Activated CD4-positive, alpha-beta T cell treated with anti-CD3 and anti-CD28 coated beads for 36 hours (primary cell): ENCODE measurements around the gene ART1. TPM values are rescaled to one million over a fixed set of nuclear protein-coding genes. Genes with fewer than 3 reads are reported as not detected.
"Not testable (repeated sequence)": the region's sequence is repeated elsewhere in the genome, so short reads cannot be mapped to it uniquely, and the experiment has no call there.

Experiments
- ATAC-seq: fragments of 200-7000 bp; cut with Tn5 transposase; one replicate; pipeline ENCODE4 v1.10.0; 2021; ENCODE audit warnings: mild to moderate bottlenecking, moderate library complexity
- CTCF ChIA-PET: fragments of 350-600 bp; sonication (Branson Sonifier 250); formaldehyde crosslinking; loops from one replicate; lab custom pipeline; 2021; ENCODE audit warnings: antibody characterized with exemption; lab: Charles Lee
- POLR2A ChIA-PET: fragments of 350-600 bp; sonication (Branson Sonifier 250); formaldehyde crosslinking; loops from one replicate; lab custom pipeline; 2021; ENCODE audit warnings: antibody characterized with exemption, inconsistent platforms; lab: Charles Lee
- DNase-seq: peaks from one replicate; pipeline ENCODE4 v3.0.0-alpha.2; 2020
- H3K27ac Mint-ChIP-seq: one replicate; pipeline ENCODE4 v1.8.0; 2021; ENCODE audit warnings: mixed read lengths
- H3K27me3 Mint-ChIP-seq: one replicate; pipeline ENCODE4 v1.8.0; 2021; ENCODE audit warnings: mixed read lengths
- H3K36me3 Mint-ChIP-seq: one replicate; pipeline ENCODE4 v1.8.0; 2021; ENCODE audit warnings: low read depth, mixed read lengths
- H3K4me1 Mint-ChIP-seq: one replicate; pipeline ENCODE4 v1.8.0; 2021; ENCODE audit warnings: mixed read lengths
- H3K4me3 Mint-ChIP-seq: one replicate; pipeline ENCODE4 v1.8.0; 2021; ENCODE audit warnings: mild to moderate bottlenecking, moderate library complexity, mixed read lengths
- H3K9me3 Mint-ChIP-seq: one replicate; pipeline ENCODE4 v1.8.0; 2021; ENCODE audit warnings: low read depth, mixed read lengths
- intact Hi-C, 2 experiments: fragments of 100-400 bp; cut with DNase I in 1 of 2; cut with micrococcal nuclease in 1 of 2; formaldehyde crosslinking; loops; one replicate each; pipeline versions ENCODE4 v1.14.2 to v1.15.1; 2022 to 2024; cut with DNase I, micrococcal nuclease
- total RNA-seq, 2 experiments: library from RNA; stranded (reverse); gene quantifications; one replicate each; pipeline ENCODE4 v1.2.3, GENCODE V29; 2021

ART1 gene, protein sequence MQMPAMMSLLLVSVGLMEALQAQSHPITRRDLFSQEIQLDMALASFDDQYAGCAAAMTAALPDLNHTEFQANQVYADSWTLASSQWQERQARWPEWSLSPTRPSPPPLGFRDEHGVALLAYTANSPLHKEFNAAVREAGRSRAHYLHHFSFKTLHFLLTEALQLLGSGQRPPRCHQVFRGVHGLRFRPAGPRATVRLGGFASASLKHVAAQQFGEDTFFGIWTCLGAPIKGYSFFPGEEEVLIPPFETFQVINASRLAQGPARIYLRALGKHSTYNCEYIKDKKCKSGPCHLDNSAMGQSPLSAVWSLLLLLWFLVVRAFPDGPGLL
- total RNA-seq = not detected

DNA sequence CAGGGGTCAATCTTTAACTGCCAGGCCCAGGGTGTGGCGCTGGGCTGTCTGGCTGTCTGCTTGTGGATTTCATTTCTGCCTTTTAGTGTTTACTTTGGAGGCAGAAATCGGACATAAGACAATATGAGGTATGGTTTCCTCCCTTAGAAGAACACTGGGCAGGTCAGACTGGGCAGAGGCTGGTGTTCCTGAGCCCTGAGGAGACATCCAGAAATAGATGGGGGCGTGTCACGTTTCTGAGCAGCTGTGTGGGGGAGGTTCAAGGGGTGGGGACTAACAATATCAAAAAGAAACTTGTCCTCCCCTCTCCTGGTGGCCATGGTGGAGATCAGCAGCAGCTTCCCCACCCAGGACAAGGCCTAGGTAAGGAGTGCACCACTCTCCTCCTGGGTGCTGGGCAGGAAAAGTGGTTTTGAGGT lies at the start of gene ART1:
TSS of gene ART1 (plus strand) at position 312 of the 419 bp plus-strand sequence. CDS start 14,086 bp downstream, outside the sequence.
- no peak within 1 kb of the TSS for H3K4me3 Mint-ChIP-seq
- ChIA-PET CTCF (no interaction called here), POLR2A (no interaction called here)
- no peaks in the 10 kb centered on the region for H3K9me3 Mint-ChIP-seq
- intact Hi-C loops = no loop called here
- ATAC-seq (no peak), DNase-seq (no peak)
- no peaks in the 10 kb centered on the region for H3K36me3 Mint-ChIP-seq
- H3K27me3 Mint-ChIP-seq = peaks cover 34% of the 10 kb centered on the region
- peaks cover 6% of the 10 kb centered on the region for H3K4me1 Mint-ChIP-seq
- H3K27ac Mint-ChIP-seq = no peak within 1 kb of the TSS

DNA sequence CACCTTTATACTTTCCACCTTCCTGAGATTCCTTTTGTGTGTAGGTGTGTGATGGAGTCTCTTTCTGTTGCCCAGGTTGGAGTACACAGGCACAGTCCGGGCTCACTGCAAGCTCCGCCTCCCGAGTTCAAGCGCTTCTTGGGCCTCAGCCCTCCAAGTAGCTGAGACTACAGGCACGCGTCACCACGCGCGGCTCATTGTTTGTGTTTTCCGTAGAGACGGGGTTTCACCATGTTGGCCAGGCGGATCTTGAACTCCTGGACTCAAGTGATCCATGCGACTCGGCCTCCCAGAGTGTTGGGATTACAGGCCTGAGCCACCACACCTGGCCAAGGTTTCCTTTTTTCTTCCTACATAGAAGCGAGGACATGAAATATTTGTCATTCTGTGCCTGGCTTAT lies 47.2 kb upstream of the ART1 start:
- H3K4me3 Mint-ChIP-seq, H3K4me1 Mint-ChIP-seq, intact Hi-C loops: not testable (repeated sequence)

DNA sequence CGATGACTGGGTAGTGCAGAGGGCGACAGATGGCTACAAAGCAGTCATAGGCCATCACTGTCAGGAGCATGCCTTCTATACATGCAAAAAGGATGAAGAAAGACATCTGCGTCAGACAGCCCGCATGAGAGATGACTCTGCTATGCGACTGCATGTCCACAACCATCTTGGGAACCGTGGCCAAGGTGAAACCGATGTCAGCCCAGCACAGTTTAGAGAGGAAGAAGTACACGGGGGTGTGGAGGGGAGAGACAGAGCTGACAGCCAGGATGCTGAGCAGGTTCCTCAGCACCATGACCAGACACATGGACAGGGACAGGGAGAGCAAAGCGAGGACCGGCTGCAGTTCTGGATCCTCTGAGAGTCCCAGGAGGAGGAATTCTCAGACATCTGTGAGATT lies 44.7 kb upstream of the ART1 start:
- intact Hi-C loops = loop anchor here in 1 of 2 experiments (10.0 kb wide), 1 partner anchor 145 kb away; no protein-coding TSS in a partner anchor
- H3K27ac Mint-ChIP-seq, H3K4me3 Mint-ChIP-seq, DNase-seq, POLR2A ChIA-PET, H3K4me1 Mint-ChIP-seq, ATAC-seq, CTCF ChIA-PET, H3K9me3 Mint-ChIP-seq, H3K36me3 Mint-ChIP-seq, H3K27me3 Mint-ChIP-seq: not testable (repeated sequence)

More for the DNA sequence above, 47.2 kb upstream of the ART1 start:
- ATAC-seq, H3K9me3 Mint-ChIP-seq, H3K27ac Mint-ChIP-seq, DNase-seq, CTCF ChIA-PET, H3K27me3 Mint-ChIP-seq, H3K36me3 Mint-ChIP-seq, POLR2A ChIA-PET: not testable (repeated sequence)

DNA sequence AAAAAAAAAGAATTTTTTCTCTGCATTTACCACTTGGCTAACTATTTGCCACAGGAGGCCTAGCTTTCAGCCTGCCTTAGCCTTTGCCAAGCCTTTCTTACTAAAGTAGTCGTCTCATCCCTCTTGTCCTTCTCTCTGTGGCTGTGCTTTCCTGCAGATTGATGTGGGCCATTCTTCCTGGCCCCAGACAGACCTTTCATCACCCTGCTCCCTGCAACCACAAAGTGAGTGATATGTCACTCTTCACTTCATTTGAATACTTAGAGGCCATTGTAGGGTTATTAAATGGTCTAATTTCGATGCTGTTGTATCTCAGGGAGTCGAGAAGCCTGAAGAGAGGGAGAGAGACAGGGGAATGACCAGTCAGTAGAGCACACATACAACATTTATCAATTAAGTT lies 40.8 kb upstream of the ART1 start:
- Mint-ChIP-seq H3K4me1 (peaks cover 4% of the 10 kb centered on the region), H3K27ac (no peak overlapping the region), H3K36me3 (no peaks in the 10 kb centered on the region), H3K9me3 (no peaks in the 10 kb centered on the region), H3K27me3 (peaks cover 2% of the 10 kb centered on the region), H3K4me3 (no peak overlapping the region)
- ATAC-seq (no peak), DNase-seq (no peak)
- ChIA-PET POLR2A (no interaction called here), CTCF (no interaction called here)
- intact Hi-C loops = loop anchor here in 1 of 2 experiments (10.0 kb wide), 1 partner anchor 149 kb away; no protein-coding TSS in a partner anchor

DNA sequence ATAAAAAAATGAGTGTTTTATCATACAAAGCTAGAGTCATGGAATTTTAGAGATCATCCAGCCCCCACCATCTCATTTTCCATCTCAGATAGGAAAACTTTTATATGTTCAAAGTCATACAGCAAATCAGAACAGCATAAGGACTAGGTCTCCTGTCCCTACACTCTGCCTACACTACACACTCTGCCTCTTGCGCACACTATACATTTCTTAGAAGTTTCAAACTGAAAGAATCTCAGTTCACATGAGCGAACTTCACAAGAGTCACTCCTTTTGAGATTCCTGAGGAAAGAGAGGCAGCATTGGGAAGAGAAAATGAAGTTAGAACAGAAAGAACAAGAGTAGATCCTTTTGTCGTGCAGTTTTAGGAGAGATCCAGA lies 39.7 kb upstream of the ART1 start:
- H3K27me3 Mint-ChIP-seq = peaks cover 2% of the 10 kb centered on the region
- H3K4me3 Mint-ChIP-seq = no peak overlapping the region
- no peak overlapping the region for H3K27ac Mint-ChIP-seq
- POLR2A ChIA-PET = no interaction called here
- ATAC-seq (no peak), DNase-seq (no peak)
- no peaks in the 10 kb centered on the region for H3K9me3 Mint-ChIP-seq
- peaks cover 4% of the 10 kb centered on the region for H3K4me1 Mint-ChIP-seq
- H3K36me3 Mint-ChIP-seq = no peaks in the 10 kb centered on the region
- CTCF ChIA-PET = interaction anchor here (0.7 to 1.0 kb wide), 2 partner anchors 9 to 174 kb away, joined by 3 read pairs; no protein-coding TSS in a partner anchor
- intact Hi-C loops = loop anchor here in 1 of 2 experiments (10.0 kb wide), 1 partner anchor 150 kb away; no protein-coding TSS in a partner anchor

DNA sequence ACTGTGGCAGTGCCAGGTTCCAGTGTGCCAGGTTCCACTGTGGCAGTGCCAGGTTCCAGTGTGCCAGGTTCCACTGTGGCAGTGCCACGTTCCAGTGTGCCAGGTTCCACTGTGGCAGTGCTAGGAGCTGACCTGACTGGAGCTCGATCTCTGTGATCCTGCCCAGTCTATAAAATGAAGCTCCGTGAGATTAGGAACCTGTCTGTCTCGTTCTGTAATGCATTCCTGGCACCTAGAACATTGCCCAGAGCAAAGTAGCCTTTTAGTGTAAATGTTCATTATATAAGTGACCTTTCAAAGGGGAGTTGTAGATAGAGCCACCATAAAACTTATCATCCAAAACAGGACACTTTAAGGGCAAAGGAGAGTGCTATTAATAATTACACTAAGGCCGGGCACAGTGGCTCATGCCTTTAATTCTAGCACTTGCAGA lies 39.1 kb upstream of the ART1 start:
- Mint-ChIP-seq H3K27ac (no peak overlapping the region), H3K27me3 (peaks cover 2% of the 10 kb centered on the region), H3K9me3 (no peaks in the 10 kb centered on the region), H3K36me3 (no peaks in the 10 kb centered on the region), H3K4me1 (peaks cover 4% of the 10 kb centered on the region), H3K4me3 (no peak overlapping the region)
- no peak for ATAC-seq
- CTCF ChIA-PET = interaction anchor here (1.0 kb wide), 1 partner anchor 9 kb away, joined by 3 read pairs; no protein-coding TSS in a partner anchor
- intact Hi-C loops = loop anchor here in 1 of 2 experiments (10.0 kb wide), 1 partner anchor 151 kb away; no protein-coding TSS in a partner anchor
- DNase-seq = no peak
- POLR2A ChIA-PET = no interaction called here

DNA sequence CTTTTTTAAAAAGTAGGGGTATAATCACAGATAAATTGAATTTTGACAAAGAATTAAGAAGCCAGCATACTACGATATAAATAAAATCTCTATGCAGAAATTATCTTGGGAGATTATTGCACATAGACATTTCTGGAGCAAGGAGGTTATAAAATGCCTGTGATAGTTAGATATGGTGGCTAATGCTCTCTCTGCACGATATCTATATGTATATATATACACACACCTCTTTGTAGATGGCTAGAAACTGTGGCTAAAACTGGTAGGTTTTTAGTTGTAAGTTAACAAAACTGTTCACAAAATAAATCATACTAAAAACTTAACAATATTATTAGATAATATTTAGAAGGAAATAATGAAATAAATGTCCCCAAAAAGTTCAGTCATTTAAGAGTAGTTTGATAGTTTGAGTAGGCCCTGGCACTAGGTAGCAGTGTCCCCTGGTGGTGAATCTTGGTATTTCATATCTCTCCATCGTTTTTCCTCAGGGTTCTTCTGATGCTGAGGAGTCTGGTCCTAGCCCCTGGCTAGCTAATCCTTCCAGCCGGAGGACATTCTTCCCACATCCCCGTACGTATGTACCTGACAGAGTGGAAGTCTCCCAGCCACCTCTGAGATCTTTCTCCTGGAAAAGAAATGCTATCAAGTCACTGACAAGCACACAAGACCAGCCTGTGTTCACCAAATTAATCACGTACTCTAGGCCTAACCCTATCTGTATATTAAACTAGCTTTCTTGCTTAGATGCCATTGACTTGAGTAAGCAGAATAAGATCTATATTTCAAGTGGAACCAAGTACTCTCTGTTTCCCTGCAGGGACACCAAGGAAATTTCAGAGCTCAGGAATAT lies 35.3 kb upstream of the ART1 start:
- Mint-ChIP-seq H3K4me3 (no peak overlapping the region), H3K36me3 (no peaks in the 10 kb centered on the region), H3K9me3 (no peaks in the 10 kb centered on the region), H3K4me1 (peaks cover 13% of the 10 kb centered on the region), H3K27ac (no peak overlapping the region), H3K27me3 (peaks cover 2% of the 10 kb centered on the region)
- ChIA-PET POLR2A (no interaction called here), CTCF (interaction anchor here (0.7 to 1.9 kb wide), 6 partner anchors 9 to 201 kb away, joined by 3 to 8 read pairs (median 4); no protein-coding TSS in a partner anchor)
- peak; percentile 34 for ATAC-seq
- DNase-seq = peak; percentile 31
- intact Hi-C loops = loop anchor here (1.0 to 10.0 kb wide), 3 partner anchors 29 to 155 kb away; no protein-coding TSS in a partner anchor

DNA sequence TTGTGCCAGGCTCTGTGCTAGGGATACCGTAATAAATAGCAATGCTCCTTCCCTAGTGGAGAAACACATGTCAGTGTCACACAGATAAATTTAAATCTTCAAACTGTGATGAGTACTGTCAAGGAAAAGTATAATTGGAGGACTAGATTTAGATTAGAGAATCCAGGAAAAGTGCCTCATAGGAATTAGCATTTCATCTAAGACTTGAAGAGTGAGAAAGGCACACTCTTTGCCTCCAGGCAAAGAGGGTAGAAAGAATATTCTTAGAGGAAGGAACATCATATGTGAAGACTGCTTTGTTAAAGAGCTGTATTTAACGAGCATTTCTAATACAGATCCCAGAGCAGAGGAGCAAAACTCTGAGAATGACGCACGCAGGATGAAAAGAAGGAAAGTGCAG lies 34.1 kb upstream of the ART1 start:
- CTCF ChIA-PET = interaction anchor here (0.7 kb wide), 1 partner anchor 46 kb away, joined by 3 read pairs; no protein-coding TSS in a partner anchor
- no peaks in the 10 kb centered on the region for H3K36me3 Mint-ChIP-seq
- H3K9me3 Mint-ChIP-seq = no peaks in the 10 kb centered on the region
- H3K27ac Mint-ChIP-seq = no peak overlapping the region
- intact Hi-C loops = no loop called here
- H3K4me3 Mint-ChIP-seq = no peak overlapping the region
- peaks cover 13% of the 10 kb centered on the region for H3K4me1 Mint-ChIP-seq
- POLR2A ChIA-PET = no interaction called here
- peaks cover 2% of the 10 kb centered on the region for H3K27me3 Mint-ChIP-seq
- DNase-seq (no peak), ATAC-seq (no peak)

DNA sequence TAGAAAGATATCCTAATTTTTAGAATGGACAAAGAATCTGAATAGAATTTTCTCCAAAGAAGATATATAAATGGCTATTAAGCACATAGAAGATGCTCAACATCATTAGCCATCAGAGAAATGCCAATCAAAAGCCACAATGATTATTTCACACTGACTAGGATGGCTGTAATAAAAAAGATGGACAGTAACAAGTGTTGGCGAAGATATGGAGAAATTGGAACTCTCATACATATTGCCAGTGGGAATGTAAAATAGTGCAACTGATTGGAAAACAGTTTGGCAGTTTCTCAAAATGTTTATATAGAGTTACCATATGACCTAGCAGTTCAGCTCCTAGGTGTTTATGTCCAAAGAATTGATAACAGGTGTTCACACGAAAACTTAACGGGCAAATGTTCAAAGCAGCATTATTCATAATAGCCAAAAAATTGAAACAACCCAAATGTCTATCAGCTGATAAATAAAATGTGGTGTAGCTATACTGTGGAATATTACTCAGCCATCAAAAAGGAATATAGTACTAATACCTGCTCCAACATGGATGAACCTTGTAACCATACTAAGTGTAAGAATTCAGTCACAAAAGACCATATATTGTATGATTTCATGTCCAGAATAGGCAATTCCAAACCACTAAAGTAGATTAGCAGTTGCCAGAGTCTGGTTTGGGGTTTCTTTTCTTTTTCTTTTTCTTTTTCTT lies 32.8 kb upstream of the ART1 start:
- intact Hi-C loops = no loop called here
- no peak overlapping the region for H3K27ac Mint-ChIP-seq
- POLR2A ChIA-PET = no interaction called here

DNA sequence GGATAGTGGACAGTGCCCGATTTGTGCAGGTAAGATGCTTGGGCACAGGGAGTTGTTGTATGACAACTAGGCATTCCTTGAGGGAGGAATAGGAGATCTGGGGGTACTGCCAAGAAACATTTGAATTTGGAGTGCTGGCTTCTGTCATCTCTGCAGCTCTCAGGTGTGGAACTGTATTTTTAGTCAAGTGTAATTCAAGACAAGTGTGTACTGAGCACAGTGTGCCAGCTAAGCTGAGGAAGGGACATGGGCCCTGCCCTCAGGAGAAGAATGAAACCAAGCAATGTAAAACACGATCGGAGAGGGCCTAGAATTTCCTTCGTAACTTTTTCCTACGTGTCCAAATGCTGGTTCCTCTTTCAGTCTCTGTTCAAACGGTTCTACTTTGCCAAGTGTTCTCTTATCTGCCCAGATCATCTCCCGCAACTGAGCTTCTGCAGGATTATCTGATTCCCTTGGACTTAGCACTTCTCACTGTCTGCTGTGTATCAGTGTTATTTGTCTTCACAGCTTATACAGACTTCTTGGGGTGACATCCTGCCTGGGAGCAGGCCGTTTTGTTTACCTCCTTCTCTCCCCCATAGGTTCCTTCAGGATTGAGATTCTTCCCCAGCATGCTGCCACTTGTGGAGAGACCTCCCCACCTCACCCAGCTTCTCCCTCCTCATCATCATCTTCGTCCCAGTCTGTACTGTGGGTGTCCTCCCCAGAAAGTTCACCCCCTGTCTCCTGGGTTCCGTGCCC lies 30.8 kb upstream of the ART1 start:
- no peaks in the 10 kb centered on the region for H3K36me3 Mint-ChIP-seq

More for the DNA sequence above, 32.8 kb upstream of the ART1 start:
- Mint-ChIP-seq H3K27me3 (peaks cover 2% of the 10 kb centered on the region), H3K4me3 (no peak overlapping the region), H3K4me1 (peaks cover 13% of the 10 kb centered on the region), H3K36me3 (no peaks in the 10 kb centered on the region), H3K9me3 (no peaks in the 10 kb centered on the region)
- ATAC-seq = no peak
- CTCF ChIA-PET = interaction anchor here (0.6 kb wide), 1 partner anchor 62 kb away, joined by 3 read pairs; no protein-coding TSS in a partner anchor
- no peak for DNase-seq

More for the DNA sequence above, 30.8 kb upstream of the ART1 start:
- Mint-ChIP-seq H3K9me3 (no peaks in the 10 kb centered on the region), H3K4me1 (peaks cover 13% of the 10 kb centered on the region), H3K27ac (no peak overlapping the region), H3K4me3 (no peak overlapping the region), H3K27me3 (no peaks in the 10 kb centered on the region)
- DNase-seq (no peak), ATAC-seq (peak; percentile 45)
- CTCF ChIA-PET = interaction anchor here (0.6 to 1.4 kb wide), 4 partner anchors 8 to 375 kb away, joined by 3 to 4 read pairs (median 4); no protein-coding TSS in a partner anchor
- intact Hi-C loops = no loop called here
- POLR2A ChIA-PET = interaction anchor here (0.7 kb wide), 1 partner anchor 67 kb away, joined by 4 read pairs; no protein-coding TSS in a partner anchor
